Epithelial cell of esophagus (primary cell): Measurements from ENCODE around the gene SLC35F4.

Source experiments
- DNase-seq: peaks from one replicate; pipeline ENCODE4 v3.0.0; 2010; ENCODE audit warnings: low read depth
- H3K4me3 ChIP-seq: 2 replicates; pipeline ENCODE4 v1.5.1; 2011; ENCODE audit warnings: mild to moderate bottlenecking, low read length, control low read depth
- TF ChIP-seq, protein P1 (sequence below): IDR thresholded peaks from 2 replicates; pipeline ENCODE4 v1.5.1; 2011; ENCODE audit warnings: low read depth, mild to moderate bottlenecking, low read length, control low read depth, inconsistent platforms; ENCODE audit not compliant: insufficient read depth; ENCODE audit errors: missing control alignments

The SLC35F4 gene

DNA sequence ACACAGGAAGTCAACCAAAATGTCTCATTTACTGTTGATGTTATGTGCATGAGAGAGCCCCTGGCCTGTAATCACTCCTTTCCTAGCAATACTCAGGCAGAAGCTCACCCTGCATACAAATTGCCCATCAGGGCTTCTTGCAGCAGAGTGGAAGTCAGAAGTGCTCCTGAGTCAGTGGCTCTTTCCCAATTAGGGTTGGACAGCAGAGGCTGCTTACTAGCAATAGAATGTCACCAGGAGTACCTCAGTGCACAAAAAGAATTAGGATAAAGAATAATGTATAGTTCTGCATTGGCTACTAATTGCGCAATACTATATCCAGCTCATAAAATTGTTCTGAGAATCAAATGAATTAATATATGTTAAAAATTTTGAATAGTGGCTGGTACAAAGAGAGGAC is 161.1 kb downstream of the SLC35F4 start:
- DNase-seq: no peak
- H3K4me3 ChIP-seq: no peak overlapping the region
- TF ChIP-seq, protein P1, sequence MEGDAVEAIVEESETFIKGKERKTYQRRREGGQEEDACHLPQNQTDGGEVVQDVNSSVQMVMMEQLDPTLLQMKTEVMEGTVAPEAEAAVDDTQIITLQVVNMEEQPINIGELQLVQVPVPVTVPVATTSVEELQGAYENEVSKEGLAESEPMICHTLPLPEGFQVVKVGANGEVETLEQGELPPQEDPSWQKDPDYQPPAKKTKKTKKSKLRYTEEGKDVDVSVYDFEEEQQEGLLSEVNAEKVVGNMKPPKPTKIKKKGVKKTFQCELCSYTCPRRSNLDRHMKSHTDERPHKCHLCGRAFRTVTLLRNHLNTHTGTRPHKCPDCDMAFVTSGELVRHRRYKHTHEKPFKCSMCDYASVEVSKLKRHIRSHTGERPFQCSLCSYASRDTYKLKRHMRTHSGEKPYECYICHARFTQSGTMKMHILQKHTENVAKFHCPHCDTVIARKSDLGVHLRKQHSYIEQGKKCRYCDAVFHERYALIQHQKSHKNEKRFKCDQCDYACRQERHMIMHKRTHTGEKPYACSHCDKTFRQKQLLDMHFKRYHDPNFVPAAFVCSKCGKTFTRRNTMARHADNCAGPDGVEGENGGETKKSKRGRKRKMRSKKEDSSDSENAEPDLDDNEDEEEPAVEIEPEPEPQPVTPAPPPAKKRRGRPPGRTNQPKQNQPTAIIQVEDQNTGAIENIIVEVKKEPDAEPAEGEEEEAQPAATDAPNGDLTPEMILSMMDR: no peak

DNA sequence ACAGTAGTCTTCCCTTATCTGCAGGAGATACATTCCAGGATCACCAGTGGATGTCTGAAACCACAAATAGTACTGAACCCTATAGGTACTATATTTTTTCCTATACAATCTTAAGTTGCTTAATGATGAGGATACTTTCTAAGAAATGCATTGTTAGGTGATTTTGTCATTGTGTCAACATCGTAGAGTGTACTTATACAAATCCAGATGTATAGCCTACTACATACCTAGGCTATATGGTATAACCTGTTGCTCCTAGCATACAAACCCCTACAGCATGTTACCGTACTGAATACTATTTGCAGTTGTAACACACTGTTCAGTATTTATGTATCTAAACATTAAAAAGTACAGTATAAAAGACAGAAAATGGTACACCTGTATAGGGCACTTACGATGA is 165.9 kb downstream of the SLC35F4 start:
- TF ChIP-seq, protein P1: no peak
- DNase-seq: no peak
- no peak overlapping the region for H3K4me3 ChIP-seq

DNA sequence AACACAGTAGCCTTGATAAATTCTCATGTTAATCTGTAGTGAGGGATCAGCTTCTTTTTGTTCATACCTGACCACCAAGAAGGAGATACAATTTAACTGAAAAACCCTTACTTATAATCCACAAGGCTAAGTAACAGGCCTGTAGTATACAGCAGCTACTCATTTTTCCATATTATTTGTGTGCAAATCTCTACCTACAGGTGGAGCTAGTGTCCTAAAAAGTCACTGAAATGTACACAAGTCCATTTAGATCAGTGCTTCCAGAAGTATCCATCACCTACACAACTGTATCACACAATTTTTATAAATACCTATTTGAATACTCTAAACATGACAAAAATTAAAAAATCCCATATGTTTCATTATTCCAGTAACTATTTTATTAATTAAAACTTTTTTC is 173.2 kb downstream of the SLC35F4 start:
- DNase-seq: peak; percentile 80
- TF ChIP-seq, protein P1: peak; percentile 63
- no peak overlapping the region for H3K4me3 ChIP-seq

DNA sequence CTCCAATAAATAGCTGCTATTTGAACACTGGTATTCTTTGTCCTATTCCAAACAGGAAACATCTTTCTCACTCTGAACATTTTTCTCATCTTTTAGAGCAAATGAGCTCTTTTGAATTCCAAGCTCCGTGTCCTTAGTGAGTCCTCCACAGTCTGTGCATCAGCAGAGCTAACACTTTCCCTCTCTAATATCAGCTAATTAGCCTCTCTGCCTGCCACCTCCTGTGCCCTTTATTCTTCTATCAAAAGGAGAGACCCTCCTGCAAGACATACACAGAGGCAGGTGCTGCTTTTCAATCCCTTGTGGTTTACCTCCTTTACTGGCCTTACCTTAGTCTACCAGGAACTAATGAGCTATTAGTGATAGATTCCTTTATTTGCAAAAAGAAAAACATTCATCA is 178.5 kb downstream of the SLC35F4 start:
- TF ChIP-seq, protein P1: no peak
- DNase-seq: no peak
- H3K4me3 ChIP-seq: no peak overlapping the region

- H3K4me3 ChIP-seq: no peak overlapping the region
- TF ChIP-seq, protein P1: no peak
- DNase-seq: no peak
Observed at GRCh38 chr14:57686304-57686703, 179.6 kb downstream of the SLC35F4 start.

DNA sequence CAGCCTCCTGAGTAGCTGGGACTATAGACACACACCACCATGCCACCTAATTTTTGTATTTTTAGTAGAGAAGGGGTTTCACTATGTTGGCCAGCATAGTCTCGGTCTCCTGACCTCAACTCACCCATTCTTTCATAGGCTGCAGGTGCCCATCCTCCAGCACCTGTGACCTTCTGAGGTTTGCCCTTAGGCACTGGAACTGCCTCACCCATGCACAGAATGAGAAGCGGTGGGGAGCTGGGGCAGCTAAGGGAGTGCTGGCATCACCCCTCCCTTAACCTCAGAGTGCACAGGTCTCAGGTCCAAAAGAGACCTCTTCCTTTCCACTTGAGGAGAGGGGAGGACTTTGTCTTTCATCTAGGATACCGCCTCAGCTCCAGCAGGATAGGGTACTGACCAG is 194.9 kb downstream of the SLC35F4 start:
- TF ChIP-seq, protein P1: no peak
- DNase-seq: no peak
- no peak overlapping the region for H3K4me3 ChIP-seq

DNA sequence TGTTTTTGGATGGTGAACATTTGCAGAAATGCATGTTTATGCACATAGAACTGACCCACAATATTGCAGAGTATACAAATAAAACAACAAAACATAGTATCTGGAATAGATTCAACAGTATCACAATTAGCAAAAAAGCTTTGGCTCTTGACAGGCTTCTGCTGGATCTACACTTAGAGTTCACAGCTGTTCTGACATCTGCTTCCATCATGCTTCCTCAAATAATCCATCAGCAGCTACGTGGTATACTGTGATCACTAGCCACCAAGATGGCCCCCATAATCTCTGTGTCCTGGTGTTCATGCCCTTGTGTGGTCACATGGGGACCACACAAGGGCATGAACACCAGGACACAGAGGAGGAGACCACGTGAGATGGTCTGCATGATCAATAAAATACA is 205.7 kb downstream of the SLC35F4 start:
- DNase-seq: no peak
- TF ChIP-seq, protein P1: no peak
- H3K4me3 ChIP-seq: no peak overlapping the region
